ENCODE results near the gene RALGAPA1.
"Not testable (repeated sequence)": the region's sequence is repeated elsewhere in the genome, so short reads cannot be mapped to it uniquely, and the experiment has no call there.

The RALGAPA1 gene

DNA sequence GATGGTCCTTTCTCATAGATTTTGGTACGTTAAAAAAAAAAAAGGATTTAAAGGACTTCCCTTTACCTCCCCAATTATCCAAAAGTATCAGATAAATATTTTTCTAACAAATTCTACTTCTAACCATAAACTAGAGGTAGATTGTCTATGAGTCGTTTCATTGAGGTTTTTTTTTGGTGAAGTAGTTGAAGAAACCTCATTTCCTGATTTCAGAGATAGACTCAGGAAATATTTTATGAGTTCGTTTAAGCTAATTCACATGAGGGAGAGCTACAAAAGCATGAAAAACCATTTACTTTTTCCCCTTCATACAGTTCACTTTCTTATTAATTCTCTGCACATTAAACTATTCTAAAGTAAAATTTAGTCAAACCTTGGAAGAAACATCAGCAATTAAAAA, 112.5 kb downstream of the RALGAPA1 start:
- DNase-seq, result peak; percentile 45

DNA sequence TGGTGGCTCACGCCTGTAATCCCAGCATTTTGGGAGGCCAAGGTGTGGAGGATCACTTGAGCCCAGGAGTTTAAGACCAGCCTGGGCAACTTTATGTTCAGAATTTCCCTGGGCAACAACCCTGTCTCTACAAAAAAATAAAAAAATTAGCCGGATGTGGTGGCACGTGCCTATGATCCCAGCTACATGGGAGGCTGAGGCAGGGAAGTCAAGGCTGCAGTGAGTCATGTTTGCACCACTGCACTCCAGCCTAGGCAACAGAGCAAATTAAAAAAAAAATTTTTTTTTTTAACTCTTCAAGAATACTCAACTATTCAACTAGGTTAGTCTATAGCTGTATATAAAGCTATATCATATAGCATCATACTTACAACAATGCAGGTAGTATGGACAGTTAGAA, 113.0 kb downstream of the RALGAPA1 start:
- no peak for DNase-seq

DNA sequence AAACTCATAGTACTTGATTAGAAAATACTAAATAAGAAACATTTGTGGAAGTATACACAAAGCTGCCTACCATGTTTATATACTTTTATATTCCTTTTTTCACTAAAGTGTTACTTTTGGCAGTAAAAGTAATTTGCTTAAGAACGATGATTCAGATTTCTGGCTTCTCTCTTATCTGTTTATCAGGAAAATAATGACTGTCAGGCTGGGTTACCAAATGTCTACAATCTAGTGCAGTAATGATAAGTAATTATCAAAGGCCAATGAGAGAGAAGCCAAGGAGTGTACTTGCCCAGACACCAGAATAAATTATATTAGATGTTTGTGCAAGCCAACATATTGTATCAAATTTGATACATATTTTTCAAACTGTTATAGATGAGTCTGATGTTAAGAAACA, 113.4 kb downstream of the RALGAPA1 start:
- DNase-seq, result no peak

DNA sequence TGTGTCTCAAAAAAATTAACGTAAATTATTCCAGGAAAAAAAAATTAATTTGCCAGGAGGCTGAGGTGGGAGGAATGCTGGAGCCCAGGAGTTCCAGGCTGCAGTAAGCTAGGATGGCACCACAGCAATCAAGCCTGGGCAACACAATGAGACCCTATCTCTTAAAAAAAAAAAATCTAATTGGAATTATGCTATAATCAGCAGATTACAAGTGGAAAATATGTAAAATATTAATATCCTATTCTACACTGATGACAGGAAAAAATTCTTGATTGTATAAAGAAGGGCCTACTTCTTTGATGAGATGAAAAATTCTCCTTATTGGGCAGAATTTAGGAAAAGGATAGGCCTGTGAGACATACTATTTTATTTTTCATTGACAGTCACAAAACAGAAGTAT, 114.0 kb downstream of the RALGAPA1 start:
- DNase-seq, result no peak

DNA sequence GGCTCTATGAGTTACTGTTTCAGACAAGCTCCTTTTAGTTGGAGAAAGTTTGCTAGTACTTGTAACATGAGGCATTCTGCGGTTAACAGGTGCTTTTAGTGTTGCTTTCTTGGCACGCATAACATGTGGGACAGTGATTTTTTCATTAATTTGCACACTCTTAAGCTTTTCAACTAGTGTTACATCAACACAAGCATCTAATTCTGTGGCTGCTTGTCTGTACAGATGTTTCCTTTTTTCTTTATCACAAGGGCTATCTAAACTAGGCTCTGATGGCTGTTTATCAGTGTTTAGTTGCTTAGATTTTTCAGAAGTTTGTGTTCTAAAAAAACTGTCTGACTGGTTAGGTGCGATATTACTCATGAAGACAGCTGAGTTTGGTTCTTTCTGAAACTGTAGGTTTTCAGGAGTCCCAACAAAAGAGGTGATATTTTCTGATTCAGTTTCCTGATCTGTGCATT, 120.1 kb downstream of the RALGAPA1 start:
- DNase-seq, result no peak

DNA sequence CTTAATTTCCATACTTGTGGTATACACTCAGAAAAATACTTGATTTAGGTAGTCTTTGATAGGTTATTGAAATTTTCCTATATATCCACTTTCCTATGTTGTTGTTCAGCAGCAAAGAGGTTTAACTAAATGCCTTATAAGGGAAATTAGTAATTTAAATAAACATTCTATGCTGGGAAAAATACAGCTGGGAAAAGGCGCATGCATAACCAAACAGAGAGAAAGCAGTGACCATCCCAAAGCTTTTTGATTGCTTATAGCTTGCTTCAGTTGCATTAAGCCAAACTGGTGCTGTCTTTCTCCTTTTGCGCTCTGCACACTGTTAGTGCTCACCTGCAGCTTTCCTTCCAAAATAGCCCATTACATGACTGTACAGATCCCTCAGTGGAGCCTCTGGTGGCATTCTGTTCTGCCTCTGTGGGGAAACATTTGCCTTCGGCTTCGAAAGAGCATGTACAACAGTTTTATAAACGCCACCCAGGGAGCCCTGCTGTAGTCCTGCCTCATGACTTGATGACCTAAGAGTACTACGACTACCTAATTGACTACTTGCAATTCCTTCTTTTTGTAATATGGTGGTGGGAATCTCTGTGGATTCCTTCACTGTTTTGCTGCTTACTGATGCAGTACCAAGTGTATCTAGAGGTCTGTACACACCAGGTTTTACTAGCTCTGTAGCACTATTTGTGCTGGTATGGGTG, 120.8 kb downstream of the RALGAPA1 start:
- DNase-seq, result no peak

DNA sequence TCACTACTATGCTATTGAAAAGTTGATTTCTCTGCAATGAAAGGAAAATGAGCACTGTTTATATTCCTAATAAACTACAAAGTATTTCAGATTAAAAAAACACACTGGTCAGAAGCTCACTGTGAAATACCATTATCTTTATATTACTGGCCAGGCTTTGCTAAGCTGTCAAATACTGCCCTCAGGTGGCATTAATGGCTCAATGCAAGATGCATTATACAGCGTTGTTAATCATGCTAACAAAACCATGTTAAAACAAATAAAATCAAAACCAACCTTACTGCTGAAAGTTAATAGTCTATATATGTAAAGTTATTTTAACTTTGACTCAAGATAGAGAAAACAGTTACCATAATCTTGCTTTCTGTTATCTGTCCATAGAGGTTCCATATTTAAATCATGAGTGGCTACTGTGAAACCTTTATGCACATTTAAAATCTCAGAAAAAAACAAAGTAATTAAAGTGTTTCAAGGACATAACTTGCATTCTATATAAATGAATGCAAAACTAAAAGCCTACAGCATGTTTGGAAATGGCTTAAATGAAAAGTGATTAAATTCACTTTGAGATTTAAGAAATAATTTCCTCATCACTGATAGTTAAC, 121.7 kb downstream of the RALGAPA1 start:
- peak; percentile 11 for DNase-seq

DNA sequence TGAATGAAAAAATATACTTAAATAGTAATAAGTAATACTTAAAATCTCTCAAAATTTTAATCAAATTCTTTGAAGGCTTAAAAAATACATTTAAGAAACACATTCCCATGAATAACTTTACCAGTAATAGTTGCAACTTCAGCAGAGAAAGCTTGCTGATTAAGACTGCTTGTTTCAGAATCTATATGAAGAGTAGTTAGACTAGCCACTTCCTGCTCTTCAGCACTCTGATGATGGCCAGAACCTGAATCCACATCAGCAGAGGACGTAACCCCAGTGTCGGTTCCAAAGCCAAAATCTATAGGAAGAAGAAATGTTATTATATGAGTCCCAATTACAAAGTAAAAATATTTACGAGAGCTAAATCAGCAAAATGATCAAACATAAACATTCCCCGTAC, 125.4 kb downstream of the RALGAPA1 start:
- DNase-seq, result not testable (repeated sequence)

DNA sequence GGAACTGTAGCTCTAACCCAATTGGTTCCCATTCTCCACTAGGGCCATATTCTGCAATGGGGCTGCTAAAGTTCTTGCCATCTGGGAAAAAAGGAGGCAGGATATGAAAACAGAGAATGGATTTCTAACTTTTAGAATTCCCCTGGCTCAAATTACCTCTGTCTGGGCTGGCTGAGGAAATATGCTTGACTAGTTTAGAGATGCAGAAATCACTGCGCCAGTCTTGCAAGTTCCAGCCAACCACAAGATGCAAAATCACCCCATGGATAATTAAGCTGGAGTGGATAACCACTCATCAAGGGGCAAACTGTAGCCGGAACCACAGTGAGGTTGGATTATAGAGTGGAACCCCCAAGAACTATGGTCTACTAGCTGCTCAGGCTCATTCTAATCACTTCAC, 126.3 kb downstream of the RALGAPA1 start:
- no peak for DNase-seq

DNA sequence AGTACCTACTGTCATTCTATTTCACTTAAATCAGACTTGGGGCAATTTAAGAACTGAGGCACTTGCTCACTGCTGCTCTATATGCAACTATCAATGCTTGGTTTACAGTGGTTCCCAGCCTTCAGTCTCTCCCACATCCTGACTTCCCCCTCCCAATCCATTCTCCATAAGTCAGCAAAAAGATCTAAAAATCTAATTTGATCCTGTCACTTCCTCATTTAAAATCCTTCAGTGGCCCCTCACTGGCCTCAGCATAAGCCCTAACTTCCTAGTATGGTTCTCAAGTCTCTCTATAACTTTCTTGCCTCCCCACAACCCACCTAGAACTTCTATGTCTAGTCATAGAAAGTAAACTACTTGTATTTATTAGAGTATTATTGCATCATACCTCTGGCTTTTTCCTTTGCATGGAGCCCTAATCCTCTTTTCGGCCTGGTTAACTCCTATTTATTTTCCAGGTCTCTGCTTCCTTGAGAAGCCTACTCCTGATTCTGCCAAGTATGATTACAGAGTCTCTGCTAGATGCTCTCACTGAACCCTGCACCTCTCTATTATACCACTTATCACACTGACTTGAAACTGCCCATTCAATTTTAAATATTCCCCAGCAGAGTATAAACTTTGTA, 130.6 kb downstream of the RALGAPA1 start:
- no peak for DNase-seq

DNA sequence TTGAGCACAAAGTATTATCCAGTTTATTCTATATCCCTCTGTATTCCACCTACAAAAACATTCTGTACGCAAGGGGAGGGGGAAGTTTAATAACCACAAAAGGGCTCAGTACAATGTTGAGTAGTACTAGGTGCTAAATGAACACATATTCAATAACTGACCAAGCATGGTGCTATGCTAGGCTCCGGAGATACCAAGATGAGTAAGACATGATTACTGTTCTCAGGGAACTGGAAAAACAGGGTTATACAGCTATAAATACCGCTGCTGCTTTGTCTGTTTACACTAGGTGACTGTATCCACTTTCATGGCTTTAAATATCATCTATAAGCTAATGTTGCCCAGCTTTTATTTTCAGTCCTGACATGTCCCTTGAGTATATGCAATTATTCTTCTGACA, 139.3 kb downstream of the RALGAPA1 start:
- DNase-seq, result no peak

DNA sequence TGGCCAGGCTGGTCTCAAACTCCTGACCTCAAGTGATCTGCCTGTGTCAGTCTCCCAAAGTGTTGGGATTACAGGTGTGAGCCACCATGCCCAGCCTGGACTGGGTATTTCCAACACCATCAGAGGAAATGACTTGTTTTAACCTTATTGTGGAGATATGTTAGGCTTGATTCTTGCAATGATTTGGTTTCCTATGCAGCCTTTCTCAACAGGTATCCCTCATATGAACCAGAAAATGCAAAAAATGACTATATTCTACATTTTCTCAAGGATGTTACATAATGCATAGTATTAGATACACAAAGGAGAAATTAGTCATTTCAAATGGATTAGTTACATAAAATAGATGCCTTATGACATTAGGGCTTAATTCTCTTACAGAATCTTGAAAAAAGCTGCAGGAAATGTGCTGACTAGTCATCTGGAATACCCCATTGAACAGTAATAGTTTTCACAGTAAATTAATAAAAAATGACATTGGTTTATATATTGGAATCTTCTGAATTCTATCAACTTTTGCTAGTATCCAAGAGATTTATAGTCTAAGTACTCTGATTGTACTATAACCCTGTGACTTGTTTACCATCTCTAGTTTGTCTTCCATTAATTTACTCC, 142.6 kb downstream of the RALGAPA1 start:
- DNase-seq, result no peak

DNA sequence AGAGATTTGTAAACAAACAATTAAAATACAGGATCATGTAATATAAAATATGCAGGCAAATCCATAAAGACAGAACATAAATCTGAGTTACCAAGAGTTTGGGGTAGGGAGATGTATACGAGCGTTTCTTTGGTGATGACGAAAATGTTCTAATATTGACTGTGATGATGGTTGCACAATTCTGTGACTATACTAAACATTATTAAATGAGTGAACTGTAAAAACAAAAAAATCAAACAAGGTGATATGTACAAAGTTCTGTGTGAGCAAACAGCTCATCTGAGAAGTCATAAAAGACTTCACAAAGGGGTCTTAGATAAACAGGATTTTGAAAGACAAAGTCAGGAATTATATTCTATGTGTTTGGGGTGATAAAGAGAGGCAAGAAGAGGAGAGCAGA, 147.2 kb downstream of the RALGAPA1 start:
- DNase-seq, result no peak

DNA sequence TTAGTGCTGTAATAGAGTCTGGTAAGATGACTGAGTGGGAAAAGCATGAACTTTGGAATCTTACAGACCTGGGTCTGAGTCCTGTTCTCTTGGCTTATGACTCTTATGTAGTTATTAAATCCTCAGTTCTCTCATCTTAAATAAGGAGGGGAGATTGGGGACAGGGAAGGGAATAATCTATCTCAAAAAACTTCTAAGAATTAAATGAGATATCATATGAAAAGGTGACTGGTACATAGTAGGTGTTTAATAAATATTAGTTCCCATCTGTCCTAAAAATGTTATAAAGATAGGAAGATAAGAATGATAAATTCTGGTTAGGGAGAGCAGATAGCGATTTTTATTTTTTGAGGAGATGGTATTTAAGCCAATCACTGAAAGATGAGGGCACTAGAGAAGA, 156.1 kb downstream of the RALGAPA1 start:
- DNase-seq, result no peak

DNA sequence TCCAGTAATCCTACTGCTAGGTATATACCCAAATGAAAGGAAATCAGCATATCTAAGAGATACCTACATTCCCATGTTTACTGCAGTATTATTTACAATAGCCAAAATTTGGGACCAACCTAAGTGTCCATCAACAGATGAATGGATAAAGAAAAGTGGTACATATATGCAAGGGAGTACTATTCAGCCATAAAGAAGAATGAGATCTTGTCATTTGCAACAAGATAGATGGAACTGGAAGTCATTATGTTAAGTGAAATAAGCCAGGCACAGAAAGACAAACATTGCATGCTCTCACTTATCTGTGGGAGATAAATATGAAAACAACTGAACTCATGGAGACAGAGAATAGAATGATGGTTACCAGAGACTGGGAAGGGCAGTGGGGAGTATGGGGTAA, 165.6 kb downstream of the RALGAPA1 start:
- DNase-seq, result no peak

DNA sequence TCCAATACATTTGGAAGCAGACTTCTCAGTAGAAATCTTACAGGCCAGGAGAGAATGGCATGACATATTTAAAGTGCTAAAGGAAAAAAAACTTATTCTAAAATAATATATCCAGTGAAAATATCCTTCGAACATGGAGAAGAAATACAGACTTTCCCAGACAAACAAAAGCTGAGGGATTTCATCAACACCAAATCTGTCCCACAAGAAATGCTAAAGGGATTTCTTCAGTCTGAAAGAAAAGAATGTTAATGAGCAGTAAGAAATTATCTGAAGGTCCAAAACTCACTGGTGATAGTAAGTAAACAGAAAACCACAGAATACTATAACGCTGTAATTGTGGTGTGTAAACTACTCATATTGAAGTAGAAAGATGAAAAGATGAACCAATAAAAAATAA, 171.2 kb downstream of the RALGAPA1 start:
- no peak for DNase-seq

DNA sequence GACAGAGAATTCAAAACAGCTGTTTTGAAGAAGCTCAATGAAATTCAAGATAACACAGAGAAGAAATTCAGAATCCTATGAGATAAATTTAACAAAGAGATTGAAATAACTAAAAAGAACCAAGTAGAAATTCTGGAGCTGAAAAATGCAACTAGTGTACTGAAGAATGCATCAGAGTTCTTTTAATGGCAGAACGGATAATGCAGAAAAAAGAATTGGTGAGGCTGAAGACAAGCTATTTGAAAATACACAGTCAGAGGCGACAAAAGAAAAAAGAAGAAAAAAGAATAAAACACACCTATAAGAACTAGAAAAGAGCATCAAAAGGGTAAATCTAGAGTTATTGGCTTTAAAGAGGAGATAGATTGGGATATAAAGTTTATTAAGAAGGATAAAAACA, 171.8 kb downstream of the RALGAPA1 start:
- no peak for DNase-seq

DNA sequence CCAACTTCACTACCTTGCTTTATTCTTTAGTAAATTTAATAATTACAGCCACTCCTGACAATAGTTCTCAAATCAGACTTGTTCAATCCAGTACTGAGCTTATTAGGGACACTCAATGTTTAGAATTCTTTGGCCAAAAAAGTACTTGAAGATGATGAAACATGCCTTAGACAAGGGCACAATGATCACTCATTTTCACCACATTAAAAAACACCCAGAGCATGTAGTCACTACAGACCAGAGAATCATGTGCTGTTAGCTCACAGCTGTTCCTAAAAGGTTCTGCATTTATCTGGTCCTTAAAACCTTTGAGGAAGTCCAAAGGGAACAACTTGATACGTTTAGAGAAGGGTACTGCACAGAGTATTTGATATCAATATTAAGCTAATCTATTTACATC, 176.4 kb downstream of the RALGAPA1 start:
- DNase-seq, result no peak

DNA sequence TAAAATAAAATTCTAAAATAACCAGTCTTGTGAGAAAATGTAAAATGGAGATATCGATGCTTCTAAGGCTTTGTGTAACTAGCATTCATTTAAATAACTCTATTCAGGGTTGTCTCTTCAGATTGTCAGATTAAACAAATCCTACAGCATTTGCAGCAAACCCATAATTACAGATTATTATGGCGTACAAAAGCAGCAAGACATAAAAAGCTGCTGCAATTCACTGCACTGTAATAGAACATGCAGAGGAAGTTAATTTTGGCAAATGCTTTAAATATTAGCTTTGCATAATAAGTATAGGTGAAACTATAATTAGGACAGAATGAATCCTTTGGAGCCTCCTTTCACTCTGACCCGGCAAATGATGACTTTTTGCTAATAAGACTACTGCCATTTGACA, 176.8 kb downstream of the RALGAPA1 start:
- DNase-seq, result no peak

DNA sequence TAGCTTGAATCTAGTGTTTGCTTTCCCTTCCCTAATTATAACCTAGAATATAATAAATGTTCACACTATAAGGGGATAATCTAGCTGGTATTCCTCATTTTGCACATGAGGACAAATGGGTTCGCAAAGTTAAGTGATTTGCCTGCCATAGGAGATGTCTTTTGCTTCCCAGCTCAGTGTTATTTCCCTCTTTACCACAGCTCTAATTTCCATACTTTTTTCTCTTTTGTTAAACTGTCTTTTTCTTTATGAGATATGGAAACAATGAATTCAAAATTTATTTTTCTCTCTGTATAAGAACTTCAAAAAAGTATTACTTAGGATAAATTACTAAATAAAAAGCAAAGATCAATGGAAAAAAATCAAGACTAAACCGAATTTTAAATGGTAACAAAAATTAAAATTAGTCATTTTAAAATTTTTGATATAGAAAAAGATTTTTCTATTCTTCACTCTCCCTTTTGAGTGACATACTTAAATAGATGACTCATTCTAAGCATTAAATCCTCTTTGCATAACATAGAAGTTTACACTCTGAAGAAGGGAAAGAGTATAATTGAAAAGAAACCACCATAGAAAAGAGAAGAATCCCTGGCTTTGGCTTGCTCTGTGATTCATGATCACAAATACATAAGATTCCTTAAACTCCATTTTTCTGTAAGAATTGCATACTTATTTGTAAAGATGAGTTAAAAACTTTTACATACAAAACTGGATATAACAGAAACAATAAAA, 177.9 kb downstream of the RALGAPA1 start:
- DNase-seq, result no peak

DNA sequence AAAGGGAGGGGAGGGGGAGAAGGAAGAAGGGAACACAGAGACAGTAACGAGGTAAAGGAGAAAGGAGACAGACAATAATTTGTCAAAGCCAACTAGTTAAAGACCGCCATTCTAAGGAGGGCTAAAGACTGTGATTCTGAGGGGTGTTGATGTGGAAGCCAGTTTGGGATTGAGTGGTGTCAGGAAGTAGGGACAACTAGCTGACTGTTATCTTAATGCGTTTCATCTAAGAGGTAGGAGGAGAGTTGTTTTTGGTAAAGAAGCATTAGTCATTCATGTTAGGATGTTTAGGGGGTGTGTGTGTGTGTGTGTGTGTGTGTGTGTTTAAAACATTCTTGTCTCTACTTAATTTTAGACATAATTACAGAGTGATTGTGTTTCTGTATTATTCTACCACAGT, 180.1 kb downstream of the RALGAPA1 start:
- no peak for DNase-seq

DNA sequence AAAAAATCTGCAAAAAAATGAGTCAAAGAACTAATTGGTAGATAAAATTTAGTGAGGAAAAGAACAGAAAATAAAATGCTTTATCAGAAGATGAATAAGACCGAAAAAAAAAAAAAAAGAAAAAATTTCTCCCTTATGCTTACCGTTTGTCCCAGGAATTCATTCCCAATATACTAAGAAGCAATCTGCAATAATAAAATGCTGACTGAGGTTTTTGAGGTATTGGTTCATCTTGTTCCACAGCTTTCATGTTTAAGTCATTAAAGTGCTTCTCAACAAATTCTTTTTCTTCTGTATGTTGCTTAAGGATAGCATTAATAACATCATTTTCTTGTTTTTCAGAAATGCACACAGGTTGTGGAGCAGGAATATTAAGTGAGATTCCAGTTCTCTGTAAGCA, 182.1 kb downstream of the RALGAPA1 start:
- not testable (repeated sequence) for DNase-seq

DNA sequence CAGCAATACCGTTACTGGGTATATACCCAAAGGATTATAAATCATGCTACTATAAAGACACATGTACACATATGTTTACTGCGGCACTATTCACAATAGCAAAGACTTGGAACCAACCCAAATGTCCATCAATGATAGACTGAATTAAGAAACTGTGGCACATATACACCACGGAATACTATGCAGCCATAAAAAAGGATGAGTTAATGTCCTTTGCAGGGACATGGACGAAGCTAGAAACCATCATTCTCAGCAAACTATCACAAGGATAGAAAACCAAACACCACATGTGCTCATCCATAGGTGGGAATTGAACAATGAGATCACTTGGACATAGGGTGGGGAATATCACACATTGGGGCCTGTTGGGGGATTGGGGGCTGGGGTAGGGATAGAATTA, 187.1 kb downstream of the RALGAPA1 start:
- not testable (repeated sequence) for DNase-seq

All from KG1 (cell line).